ENCODE measurements around the gene UNC5B. TPM values are rescaled to one million over a fixed set of nuclear protein-coding genes. Genes with fewer than 3 reads are reported as not detected.

UNC5B gene
- total RNA-seq, 1 experiment from 2014 or later, result 9.9 TPM

GRCh38 chr10:71331736-71332135 is 119.4 kb downstream of the UNC5B start:
- TF ChIP-seq EZH2 (IDR thresholded peaks at IDR 0.05; ENCODE audit: borderline replicate concordance, low read depth, low read length, poor library complexity, severe bottlenecking) (no peak), CTCF (conservative IDR thresholded peaks at IDR 0.05; ENCODE audit: low read depth, low read length) (no peak)
- Histone ChIP-seq H3K27me3 (replicated peaks; ENCODE audit: insufficient read depth, low read depth, low read length, poor library complexity) (no peaks in the 10 kb centered on the region), H3K36me3 (ENCODE audit: insufficient read depth, low read length, poor library complexity, severe bottlenecking) (no peaks in the 10 kb centered on the region), H3K4me3 (ENCODE audit: low read depth, low read length, poor library complexity, severe bottlenecking) (no peak overlapping the region), H3K4me1 (ENCODE audit: insufficient read depth, low read length, poor library complexity, severe bottlenecking) (no peaks in the 10 kb centered on the region), H3K9me3 (ENCODE audit: low read depth, low read length, poor library complexity, severe bottlenecking) (no peaks in the 10 kb centered on the region), H3K27ac (ENCODE audit: low read depth, low read length, poor library complexity, severe bottlenecking) (no peak overlapping the region)
- DNase-seq (ENCODE audit: low spot score), result no peak
- POLR2A ChIA-PET (ENCODE audit: low non-redundant PET), result no interaction called here
- intact Hi-C loops (cut with micrococcal nuclease; ENCODE audit: unreplicated experiment), result no loop called here
- CTCF ChIA-PET, result no interaction called here
- no TSS peak for BruUV-seq (replicated peaks)

- H3K27me3 ChIP-seq (replicated peaks; ENCODE audit: insufficient read depth, low read depth, low read length, poor library complexity), result no peaks in the 10 kb centered on the region
- H3K9me3 ChIP-seq (ENCODE audit: low read depth, low read length, poor library complexity, severe bottlenecking), result no peaks in the 10 kb centered on the region
- no TSS peak for BruUV-seq (replicated peaks)
- intact Hi-C loops (cut with micrococcal nuclease; ENCODE audit: unreplicated experiment), result no loop called here
- TF ChIP-seq CTCF (conservative IDR thresholded peaks at IDR 0.05; ENCODE audit: low read depth, low read length) (no peak), EZH2 (IDR thresholded peaks at IDR 0.05; ENCODE audit: borderline replicate concordance, low read depth, low read length, poor library complexity, severe bottlenecking) (no peak)
- H3K4me1 ChIP-seq (ENCODE audit: insufficient read depth, low read length, poor library complexity, severe bottlenecking), result no peaks in the 10 kb centered on the region
- H3K27ac ChIP-seq (ENCODE audit: low read depth, low read length, poor library complexity, severe bottlenecking), result no peak overlapping the region
- CTCF ChIA-PET, result no interaction called here
- POLR2A ChIA-PET (ENCODE audit: low non-redundant PET), result no interaction called here
- no peaks in the 10 kb centered on the region for H3K36me3 ChIP-seq (ENCODE audit: insufficient read depth, low read length, poor library complexity, severe bottlenecking)
- no peak overlapping the region for H3K4me3 ChIP-seq (ENCODE audit: low read depth, low read length, poor library complexity, severe bottlenecking)
- DNase-seq (ENCODE audit: low spot score), result no peak
Measured at GRCh38 chr10:71332466-71332865, 120.1 kb downstream of the UNC5B start.

DNA sequence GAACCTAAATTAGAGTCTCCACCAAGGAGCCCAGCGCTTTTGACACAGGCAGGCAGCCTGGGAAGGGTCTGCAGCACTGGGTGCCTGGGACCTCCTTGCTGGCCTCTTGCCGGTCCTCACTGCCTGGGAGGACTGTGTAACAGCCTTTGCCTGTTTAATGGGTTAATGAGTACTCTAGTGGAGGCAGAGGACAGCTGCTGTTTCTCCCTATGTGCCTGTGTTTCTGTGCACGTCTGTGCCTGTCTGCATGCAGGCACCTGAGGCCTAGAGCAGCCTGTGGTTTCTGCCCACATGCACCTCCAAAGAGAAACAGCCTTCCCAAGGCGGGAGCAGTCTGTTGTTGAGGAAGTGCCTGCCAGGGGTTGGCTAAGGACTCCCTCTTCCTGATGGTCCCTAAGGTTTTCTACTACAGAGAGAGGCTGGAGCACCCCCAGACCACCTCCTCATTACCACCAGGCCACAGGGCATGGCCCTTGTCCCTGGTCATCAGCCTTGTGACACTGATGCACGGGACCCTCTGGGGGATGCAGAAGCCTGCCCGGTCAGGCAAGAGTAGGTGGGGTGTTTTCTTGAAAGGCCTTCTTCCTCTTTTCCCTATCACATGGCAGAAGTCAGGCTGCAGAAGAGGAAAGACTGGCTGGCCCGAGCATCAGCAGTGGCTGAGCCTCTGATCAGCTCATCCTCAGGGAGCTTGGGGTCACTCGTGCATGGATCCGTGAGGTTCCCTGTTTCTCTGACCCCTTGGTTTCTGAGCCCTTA is 120.9 kb downstream of the UNC5B start:
- DNase-seq (ENCODE audit: low spot score), result no peak
- no peaks in the 10 kb centered on the region for H3K27me3 ChIP-seq (replicated peaks; ENCODE audit: insufficient read depth, low read depth, low read length, poor library complexity)
- no peak for TF ChIP-seq CTCF (conservative IDR thresholded peaks at IDR 0.05; ENCODE audit: low read depth, low read length)
- TF ChIP-seq EZH2 (IDR thresholded peaks at IDR 0.05; ENCODE audit: borderline replicate concordance, low read depth, low read length, poor library complexity, severe bottlenecking), result no peak
- H3K9me3 ChIP-seq (ENCODE audit: low read depth, low read length, poor library complexity, severe bottlenecking), result no peaks in the 10 kb centered on the region
- no TSS peak for BruUV-seq (replicated peaks)
- no peak overlapping the region for H3K27ac ChIP-seq (ENCODE audit: low read depth, low read length, poor library complexity, severe bottlenecking)
- intact Hi-C loops (cut with micrococcal nuclease; ENCODE audit: unreplicated experiment), result no loop called here
- H3K4me3 ChIP-seq (ENCODE audit: low read depth, low read length, poor library complexity, severe bottlenecking), result no peak overlapping the region
- ChIA-PET POLR2A (ENCODE audit: low non-redundant PET) (no interaction called here), CTCF (no interaction called here)
- no peaks in the 10 kb centered on the region for H3K4me1 ChIP-seq (ENCODE audit: insufficient read depth, low read length, poor library complexity, severe bottlenecking)
- H3K36me3 ChIP-seq (ENCODE audit: insufficient read depth, low read length, poor library complexity, severe bottlenecking), result no peaks in the 10 kb centered on the region

All from A673 (cell line).